Gastroesophageal sphincter (tissue), 3 donors: ENCODE data around the gene PODNL1.

Source experiments
- EP300 ChIP-seq: sonication (generic); formaldehyde crosslinking; IDR thresholded peaks from one replicate; pipeline ENCODE4 v1.6.1; 2017; ENCODE audit warnings: antibody characterized with exemption, mild to moderate bottlenecking
- POLR2AphosphoS5 ChIP-seq: sonication (generic); formaldehyde crosslinking; IDR thresholded peaks from one replicate; pipeline ENCODE4 v1.6.1; 2017; ENCODE audit warnings: antibody characterized with exemption
- TF ChIP-seq, protein P1 (sequence below), 4 experiments: fragments of 200-600 bp in 2 of 4; fragments of 450-650 bp in 2 of 4; sonication (generic) in 1 of 4; IDR thresholded peaks; one replicate each; pipeline ENCODE4 v1.5.1; 2017 to 2019; ENCODE audit warnings: antibody characterized with exemption in 4 of 4, mild to moderate bottlenecking in 2 of 4, moderate library complexity in 2 of 4

DNA sequence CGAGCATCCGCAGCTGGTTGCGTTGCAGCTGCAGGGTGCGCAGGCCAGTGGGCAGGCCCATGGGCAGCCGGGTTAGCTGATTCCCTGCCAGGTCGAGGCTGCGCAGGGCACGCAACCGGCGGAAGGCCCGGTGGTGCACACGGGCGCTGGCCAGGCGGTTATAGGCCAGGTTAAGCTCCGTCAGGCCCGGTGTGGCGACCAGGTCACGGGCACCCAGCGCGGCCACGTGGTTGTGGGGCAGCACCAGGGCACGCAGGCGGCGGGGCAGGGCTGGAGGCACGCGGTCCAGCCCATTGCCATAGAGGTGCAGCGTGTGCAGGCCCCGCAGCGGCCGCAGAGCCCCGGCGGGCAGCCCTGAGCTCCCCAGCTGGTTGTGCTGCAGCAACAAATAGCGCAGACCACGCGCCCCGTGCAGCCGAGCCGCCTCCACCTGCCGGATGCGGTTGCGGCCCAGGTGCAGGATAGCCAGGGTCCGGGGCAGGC, 5.3 kb downstream of the PODNL1 start:
- TF ChIP-seq, protein P1, sequence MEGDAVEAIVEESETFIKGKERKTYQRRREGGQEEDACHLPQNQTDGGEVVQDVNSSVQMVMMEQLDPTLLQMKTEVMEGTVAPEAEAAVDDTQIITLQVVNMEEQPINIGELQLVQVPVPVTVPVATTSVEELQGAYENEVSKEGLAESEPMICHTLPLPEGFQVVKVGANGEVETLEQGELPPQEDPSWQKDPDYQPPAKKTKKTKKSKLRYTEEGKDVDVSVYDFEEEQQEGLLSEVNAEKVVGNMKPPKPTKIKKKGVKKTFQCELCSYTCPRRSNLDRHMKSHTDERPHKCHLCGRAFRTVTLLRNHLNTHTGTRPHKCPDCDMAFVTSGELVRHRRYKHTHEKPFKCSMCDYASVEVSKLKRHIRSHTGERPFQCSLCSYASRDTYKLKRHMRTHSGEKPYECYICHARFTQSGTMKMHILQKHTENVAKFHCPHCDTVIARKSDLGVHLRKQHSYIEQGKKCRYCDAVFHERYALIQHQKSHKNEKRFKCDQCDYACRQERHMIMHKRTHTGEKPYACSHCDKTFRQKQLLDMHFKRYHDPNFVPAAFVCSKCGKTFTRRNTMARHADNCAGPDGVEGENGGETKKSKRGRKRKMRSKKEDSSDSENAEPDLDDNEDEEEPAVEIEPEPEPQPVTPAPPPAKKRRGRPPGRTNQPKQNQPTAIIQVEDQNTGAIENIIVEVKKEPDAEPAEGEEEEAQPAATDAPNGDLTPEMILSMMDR (IDR thresholded peaks at IDR 0.05), result no peak
- TF ChIP-seq EP300 (no peak), POLR2AphosphoS5 (no peak)
